Aortic smooth muscle cell (primary cell): Measurements from ENCODE around the gene CNTF. TPM values are rescaled to one million over a fixed set of nuclear protein-coding genes. Genes with fewer than 3 reads are reported as not detected.

ENCODE experiments used
- total RNA-seq: library from RNA; depleted of rRNA; stranded (reverse); fragments of >200 nt; gene quantifications from 2 replicates; pipeline ENCODE4 v1.2.3, GENCODE V29; 2014

CNTF gene
- 0.92 and 1.9 TPM in 2 replicates for total RNA-seq

GRCh38 chr11:58622344-58622743 lies at the start of gene CNTF:
Gene CNTF, plus strand, starts transcription at chr11:58622665. Its CDS starts 88 bp downstream, at chr11:58622753.

GRCh38 chr11:58575377-58576020 lies 47.0 kb upstream of the CNTF start, which contains the start of gene LPXN:
Gene LPXN, minus strand, starts transcription at chr11:58575856. Its CDS starts 84 bp downstream, at chr11:58575772.

GRCh38 chr11:58578635-58579191 lies 43.8 kb upstream of the CNTF start, which contains the start of gene ZFP91:
Gene ZFP91, plus strand, starts transcription at chr11:58579063. Its CDS starts 219 bp downstream, at chr11:58579282.

Other genes starting within 250 kb of the CNTF start
- not detected in 2 replicates for gene OR5B3, start 215.8 kb upstream of the CNTF start, total RNA-seq
- not detected in 2 replicates for gene OR5B2, start 194.5 kb upstream of the CNTF start, total RNA-seq
- gene OR5B12, start 180.4 kb upstream of the CNTF start, total RNA-seq = not detected in 2 replicates
- not detected in 2 replicates for gene OR5B21, start 114.6 kb upstream of the CNTF start, total RNA-seq
- 3.9 and 4.9 TPM in 2 replicates for gene LPXN, start 46.8 kb upstream of the CNTF start, total RNA-seq
- gene ZFP91, start 43.6 kb upstream of the CNTF start, total RNA-seq = 47.2 and 48.9 TPM in 2 replicates
- gene GLYAT, start 109.3 kb downstream of the CNTF start, total RNA-seq = not detected in 2 replicates
- gene GLYATL2, start 222.0 kb downstream of the CNTF start, total RNA-seq = 0.40 and 1.2 TPM in 2 replicates